Transverse colon (tissue), 4 donors: ENCODE data around the gene ARFIP1.

Source experiments
- CTCF ChIP-seq, 5 experiments: fragments of 200-600 bp in 3 of 5; fragments of 450-650 bp in 2 of 5; sonication (generic) in 3 of 5; IDR thresholded peaks; 1 replicate in 2 of 5; 2 replicates in 3 of 5; pipeline ENCODE4 v1.5.1; 2016 to 2017; ENCODE audit warnings: antibody characterized with exemption in 5 of 5, inconsistent platforms in 3 of 5, mild to moderate bottlenecking in 2 of 5, moderate library complexity in 1 of 5
- EP300 ChIP-seq: sonication (generic); formaldehyde crosslinking; IDR thresholded peaks from one replicate; pipeline ENCODE4 v1.6.1; 2017; ENCODE audit warnings: antibody characterized with exemption, low read depth
- POLR2A ChIP-seq: fragments of 450-650 bp; IDR thresholded peaks from one replicate; pipeline ENCODE4 v1.6.1; 2016; ENCODE audit warnings: antibody characterized with exemption, mild to moderate bottlenecking, moderate library complexity
- POLR2AphosphoS5 ChIP-seq, 3 donors: sonication (generic); formaldehyde crosslinking; IDR thresholded peaks; one replicate each; pipeline ENCODE4 v1.6.1; 2016; ENCODE audit warnings: antibody characterized with exemption in 3 of 3

- no peak for TF ChIP-seq CTCF (IDR thresholded peaks at IDR 0.05)
- no peak for TF ChIP-seq POLR2A
- TF ChIP-seq POLR2AphosphoS5 (IDR thresholded peaks at IDR 0.05) = no peak
- TF ChIP-seq EP300 = no peak
Observed at GRCh38 chr4:152910521-152910920, 130.8 kb downstream of the ARFIP1 start.
